Spinal cord (tissue), 10 donors: ENCODE measurements around the gene SPTBN4. TPM values are rescaled to one million over a fixed set of nuclear protein-coding genes. Genes with fewer than 3 reads are reported as not detected.

ENCODE experiments used
- DNase-seq, 6 donors: peaks; one replicate each; pipeline versions ENCODE4 v3.0.0 to v3.0.0-alpha.2; 2013 to 2015; ENCODE audit warnings: low spot score in 6 of 6, low read depth in 4 of 6
- H3K27ac ChIP-seq: one replicate; pipeline ENCODE4 v1.5.1; 2013; ENCODE audit warnings: low read depth, low read length, control low read depth
- H3K27me3 ChIP-seq: one replicate; pipeline ENCODE4 v1.6.1; 2013; ENCODE audit warnings: low read length; ENCODE audit not compliant: control insufficient read depth, insufficient read depth
- H3K36me3 ChIP-seq: one replicate; pipeline ENCODE4 v1.6.1; 2013; ENCODE audit warnings: low read length; ENCODE audit not compliant: control insufficient read depth, insufficient read depth
- H3K4me1 ChIP-seq: one replicate; pipeline ENCODE4 v1.6.1; 2013; ENCODE audit warnings: low read length; ENCODE audit not compliant: control insufficient read depth, insufficient read depth
- H3K4me3 ChIP-seq: one replicate; pipeline ENCODE4 v1.5.1; 2013; ENCODE audit warnings: low read depth, low read length, control low read depth
- H3K9me3 ChIP-seq: one replicate; pipeline ENCODE4 v1.6.1; 2013; ENCODE audit warnings: low read length; ENCODE audit not compliant: control insufficient read depth, insufficient read depth
- WGBS: methylation state at CpG from one replicate; pipeline ENCODE4 v1.1.5; 2013; ENCODE audit warnings: missing lambda C conversion rate; ENCODE audit not compliant: insufficient coverage; 5-methylcytosine and 5-hydroxymethylcytosine counted together
- polyA plus RNA-seq, 2 donors: library from polyadenylated mRNA; unstranded; fragments of 120-200 nt; gene quantifications; one replicate each; pipeline ENCODE4 v1.2.1, GENCODE V29; 2013; ENCODE audit not compliant: insufficient read length in 2 of 2
- total RNA-seq, 2 donors: library from RNA; depleted of rRNA in 1 of 2; stranded (reverse); fragments of 120-200 nt in 1 of 2; fragments of >200 nt in 1 of 2; gene quantifications; one replicate each; pipeline versions ENCODE4 v1.2.3 to v1.2.4, GENCODE V29; 2013 to 2014
- donor health status: healthy.

The SPTBN4 gene
- total and polyA plus RNA-seq, 4 donors, result 13.9 to 43.8 (median 28.1) TPM

DNA sequence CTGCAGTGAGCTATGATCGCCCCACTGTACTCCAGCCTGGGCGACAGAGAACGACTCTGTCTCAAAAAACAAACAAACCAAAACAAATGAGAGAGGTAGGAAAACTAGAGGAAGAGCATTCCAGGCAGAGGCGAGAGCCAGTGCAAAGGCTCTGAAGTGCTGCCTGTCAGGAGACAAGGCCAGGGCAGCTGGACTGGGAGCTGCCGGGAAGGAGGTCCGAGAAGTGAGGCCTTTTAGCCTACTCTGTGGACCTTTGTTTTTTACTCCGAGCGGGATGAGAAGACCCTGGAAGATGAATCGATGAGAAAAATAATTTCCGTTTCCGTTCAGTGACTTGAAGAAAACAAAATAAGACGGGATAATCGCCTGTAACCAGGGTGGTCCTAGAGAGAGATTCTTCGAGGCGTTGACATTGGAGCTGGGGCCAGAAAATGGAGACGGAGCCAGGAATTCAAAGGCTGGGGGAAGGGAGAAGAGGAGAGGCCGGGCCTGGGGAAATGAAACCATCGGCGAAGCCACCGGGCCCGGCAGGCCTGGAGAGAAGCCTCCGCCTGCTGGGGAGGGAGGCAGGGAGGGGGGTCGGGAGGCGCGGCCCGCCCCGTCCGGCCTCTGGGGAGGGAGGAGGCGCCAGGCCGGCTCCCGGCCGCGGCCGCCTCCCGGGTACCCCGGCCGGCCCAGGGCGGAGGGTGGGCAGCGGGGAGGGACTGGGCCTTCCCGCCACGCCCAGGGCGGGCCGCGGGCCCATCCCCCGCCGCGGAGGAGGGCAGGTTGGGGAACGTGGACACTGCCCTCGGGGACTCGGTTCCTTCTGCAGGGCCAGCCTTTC, 33.2 kb upstream of the SPTBN4 start:
- Histone ChIP-seq H3K9me3 (no peaks in the 10 kb centered on the region), H3K4me3 (peak overlapping the region; percentile 53), H3K27me3 (no peaks in the 10 kb centered on the region), H3K27ac (peak overlapping the region; percentile 97), H3K4me1 (peaks cover 25% of the 10 kb centered on the region), H3K36me3 (no peaks in the 10 kb centered on the region)
- WGBS, result 2% methylated on average over 47 of the region's 50 CpGs
- peak; percentile 59 to 93 (median 66) for DNase-seq

DNA sequence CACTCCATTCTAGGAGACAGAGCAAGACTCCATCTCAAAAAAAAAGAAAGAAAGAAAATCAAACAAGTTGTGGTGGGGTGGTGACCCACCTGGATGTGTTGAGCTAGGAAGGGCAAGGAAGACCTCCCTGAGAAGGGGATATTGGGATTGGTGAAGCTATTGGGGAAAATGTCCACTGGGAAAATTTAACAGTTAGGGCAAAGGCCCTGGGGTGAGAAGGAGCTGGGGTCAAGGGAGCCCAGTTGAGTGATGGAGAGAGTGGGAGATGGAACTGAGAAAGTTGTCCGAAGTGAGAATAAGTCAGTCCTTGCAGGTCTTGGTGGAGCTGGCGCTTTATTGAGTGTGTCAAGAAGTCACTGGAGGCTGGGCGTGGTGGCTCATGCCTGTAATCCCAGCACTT, 28.5 kb upstream of the SPTBN4 start:
- Histone ChIP-seq H3K9me3 (no peaks in the 10 kb centered on the region), H3K4me3 (no peak overlapping the region), H3K27me3 (no peaks in the 10 kb centered on the region), H3K4me1 (peaks cover 20% of the 10 kb centered on the region), H3K36me3 (peaks cover 17% of the 10 kb centered on the region), H3K27ac (no peak overlapping the region)
- no peak for DNase-seq
- 100% methylated on average over 3 of the region's 3 CpGs for WGBS

DNA sequence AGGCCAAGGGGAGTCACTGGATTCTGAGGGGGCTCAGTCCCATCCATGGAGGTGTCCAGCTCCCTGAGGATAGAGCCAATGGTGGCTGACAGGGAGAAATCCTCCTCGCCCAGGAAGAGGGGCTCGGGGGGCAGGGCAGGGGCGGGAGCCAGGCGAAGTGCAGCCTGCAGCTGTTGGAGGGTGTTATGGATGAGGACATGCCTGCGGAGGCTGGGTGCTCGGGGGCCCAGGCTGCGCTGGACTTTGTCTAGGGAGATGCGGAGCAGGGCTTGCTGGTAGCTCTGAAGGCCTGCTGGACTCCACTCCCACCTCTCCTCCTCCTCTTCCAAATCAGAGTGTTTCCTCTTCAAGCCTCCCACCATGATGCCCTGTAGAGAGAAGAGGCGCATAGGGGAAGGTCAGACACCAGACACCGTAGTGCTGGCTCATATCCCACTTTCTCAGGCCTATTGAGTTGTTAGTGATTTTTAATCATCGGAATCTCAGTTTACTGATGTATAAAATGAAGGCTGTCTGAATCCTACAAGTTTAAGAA, 25.0 kb upstream of the SPTBN4 start:
- 97% methylated on average over 4 of the region's 11 CpGs for WGBS

GRCh38 chr19:40442328-40443130, 24.3 kb upstream of the SPTBN4 start:
- 21% methylated on average over 16 of the region's 22 CpGs for WGBS
- Histone ChIP-seq H3K27me3 (no peaks in the 10 kb centered on the region), H3K4me3 (peak overlapping the region; percentile 89), H3K9me3 (no peaks in the 10 kb centered on the region), H3K27ac (peak overlapping the region; percentile 99), H3K4me1 (peaks cover 16% of the 10 kb centered on the region), H3K36me3 (peaks cover 17% of the 10 kb centered on the region)
- DNase-seq, result no peak

More for the DNA sequence above, 25.0 kb upstream of the SPTBN4 start:
- no peak for DNase-seq
- Histone ChIP-seq H3K27ac (peak overlapping the region; percentile 99), H3K27me3 (no peaks in the 10 kb centered on the region), H3K4me3 (peak overlapping the region; percentile 89), H3K9me3 (no peaks in the 10 kb centered on the region), H3K4me1 (peaks cover 16% of the 10 kb centered on the region), H3K36me3 (peaks cover 17% of the 10 kb centered on the region)

DNA sequence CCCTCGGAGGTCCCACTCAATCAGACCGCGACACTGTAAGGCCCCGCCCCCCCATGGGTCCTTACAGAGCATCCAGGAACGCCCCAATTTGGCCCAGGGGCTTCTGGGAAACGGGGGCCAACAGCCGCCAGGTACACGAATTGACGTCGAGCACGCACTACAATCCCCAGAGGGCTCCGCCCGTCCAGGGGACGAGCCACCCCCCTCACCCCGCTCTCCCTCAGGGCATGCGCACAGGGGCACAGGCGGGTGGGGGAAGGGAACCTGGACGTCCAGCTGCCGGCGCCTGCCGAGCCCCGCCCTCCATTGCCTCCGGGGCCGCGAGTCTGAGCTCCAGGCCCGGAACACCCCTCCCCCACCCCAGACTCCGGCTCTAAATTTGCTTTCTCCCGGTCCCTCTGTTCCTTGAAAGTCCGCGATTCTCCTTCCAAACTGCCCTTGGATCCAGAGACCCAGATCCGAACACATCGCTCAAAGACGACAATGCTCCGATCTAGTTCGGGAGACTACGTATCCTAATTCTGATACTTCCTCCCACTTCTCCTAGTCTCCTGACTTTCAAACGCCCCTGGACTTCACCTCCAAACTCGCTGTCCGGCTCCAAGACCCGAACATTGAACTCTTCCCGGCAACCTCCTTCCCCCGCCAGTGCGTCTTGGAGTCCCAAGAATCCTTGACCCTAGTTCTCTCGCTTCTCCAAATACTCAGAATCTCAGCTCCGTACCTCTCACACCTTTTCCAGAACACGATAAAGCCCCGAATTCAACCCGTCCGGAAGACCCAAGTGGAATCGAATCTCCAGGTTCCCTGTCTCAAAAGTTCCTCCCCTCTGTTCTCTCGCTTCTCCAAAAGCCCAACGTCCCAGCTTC, 23.4 kb upstream of the SPTBN4 start:
- H3K4me1 ChIP-seq, result peaks cover 16% of the 10 kb centered on the region
- DNase-seq, result peak in 5 of 6 donors; percentile 87 to 100 (median 95)
- H3K36me3 ChIP-seq, result peaks cover 20% of the 10 kb centered on the region
- H3K27me3 ChIP-seq, result no peaks in the 10 kb centered on the region
- peak overlapping the region; percentile 89 for H3K4me3 ChIP-seq
- peak overlapping the region; percentile 99 for H3K27ac ChIP-seq
- WGBS, result under 1% methylated on average over 50 of the region's 52 CpGs
- no peaks in the 10 kb centered on the region for H3K9me3 ChIP-seq

DNA sequence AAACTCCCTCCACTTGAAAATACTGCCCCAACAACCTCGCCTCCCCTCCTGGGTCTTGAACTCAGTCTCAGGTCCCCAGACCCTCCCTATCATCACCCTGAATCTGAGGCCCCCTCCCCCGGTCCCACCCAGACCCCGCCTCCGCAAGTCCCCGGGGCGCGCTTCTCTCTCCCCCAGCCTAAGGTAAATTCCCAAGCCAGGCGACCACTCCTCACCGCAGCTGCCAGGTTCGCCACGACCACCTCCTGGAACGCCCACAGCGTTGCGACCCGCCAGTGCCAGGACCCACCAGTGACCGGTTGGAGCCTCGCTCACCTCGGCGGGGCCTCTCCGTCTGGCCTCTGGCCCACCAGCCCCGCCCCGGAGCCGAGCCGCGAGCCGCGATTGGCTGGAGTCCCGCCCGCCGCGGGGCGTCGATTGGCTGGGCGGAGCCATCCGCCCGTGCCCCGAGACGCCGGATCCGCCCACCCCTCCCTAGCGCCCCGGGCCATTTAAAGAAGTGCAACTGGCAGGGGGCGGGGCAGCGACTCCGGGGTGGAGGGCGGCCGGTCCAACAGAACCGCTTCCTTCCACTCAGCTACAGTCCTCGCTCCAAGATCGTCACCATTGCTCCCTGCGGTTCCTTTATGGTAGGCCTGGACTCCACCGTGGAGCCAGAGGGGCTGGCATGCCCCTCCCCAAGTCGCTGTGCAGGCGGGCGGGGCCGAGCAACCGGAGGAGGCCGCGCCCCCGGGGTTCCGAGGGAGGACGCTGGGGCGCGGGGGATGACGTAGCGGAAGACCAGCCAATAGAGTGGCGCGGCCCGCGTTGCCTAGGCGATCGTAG, 22.6 kb upstream of the SPTBN4 start, which contains the start of gene SERTAD3:
SERTAD3 (minus strand) TSS at position 336 of the 825 bp plus-strand sequence. CDS start 2,255 bp downstream, outside the sequence.
- DNase-seq, result peak in 5 of 6 donors; percentile 93 to 99 (median 94)
- peak within 1 kb of the TSS; percentile 89 for H3K4me3 ChIP-seq
- peak within 1 kb of the TSS; percentile 99 for H3K27ac ChIP-seq
- peaks cover 20% of the 10 kb centered on the region for H3K36me3 ChIP-seq
- H3K27me3 ChIP-seq, result no peaks in the 10 kb centered on the region
- no peaks in the 10 kb centered on the region for H3K9me3 ChIP-seq
- under 1% methylated on average over 72 of the region's 72 CpGs for WGBS
- H3K4me1 ChIP-seq, result peaks cover 16% of the 10 kb centered on the region

DNA sequence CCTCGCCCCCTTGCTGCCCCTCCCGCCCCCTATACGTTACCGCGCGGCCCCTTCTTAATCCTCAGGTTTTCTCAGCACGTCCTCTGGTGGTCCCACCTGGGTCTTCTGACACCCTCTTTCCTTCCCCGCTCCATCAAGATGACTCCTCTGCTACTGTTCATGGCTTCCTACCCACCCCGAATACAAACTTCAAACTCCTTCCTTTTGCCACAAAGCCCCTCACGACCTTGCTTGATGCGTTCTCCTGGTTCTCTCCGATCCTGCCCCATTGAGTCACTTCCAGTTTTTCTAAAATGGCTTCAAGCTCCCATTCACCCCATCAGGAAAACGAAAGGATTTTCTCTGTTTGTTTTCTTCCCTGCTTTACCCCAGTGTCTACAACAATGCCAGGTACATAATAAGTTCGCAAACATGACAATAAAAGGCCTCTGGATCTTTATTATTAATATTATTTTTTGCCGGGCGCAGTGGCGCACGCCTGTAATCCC, 21.9 kb upstream of the SPTBN4 start:
- H3K27me3 ChIP-seq, result no peaks in the 10 kb centered on the region
- H3K4me1 ChIP-seq, result peaks cover 16% of the 10 kb centered on the region
- H3K27ac ChIP-seq, result peak overlapping the region; percentile 99
- peak overlapping the region; percentile 89 for H3K4me3 ChIP-seq
- peaks cover 20% of the 10 kb centered on the region for H3K36me3 ChIP-seq
- under 1% methylated on average over 12 of the region's 18 CpGs for WGBS
- DNase-seq, result no peak
- no peaks in the 10 kb centered on the region for H3K9me3 ChIP-seq

GRCh38 chr19:40445780-40446262, 21.0 kb upstream of the SPTBN4 start:
- Histone ChIP-seq H3K27ac (peak overlapping the region; percentile 42), H3K4me1 (peaks cover 16% of the 10 kb centered on the region), H3K9me3 (no peaks in the 10 kb centered on the region), H3K4me3 (no peak overlapping the region), H3K27me3 (no peaks in the 10 kb centered on the region), H3K36me3 (peaks cover 15% of the 10 kb centered on the region)
- 72% methylated on average over 7 of the region's 9 CpGs for WGBS
- DNase-seq, result peak in 1 of 6 donors; percentile 26
